Measurements from ENCODE around the gene POU2AF2. TPM values are rescaled to one million over a fixed set of nuclear protein-coding genes. Genes with fewer than 3 reads are reported as not detected.
A peak's percentile ranks its signal among the peaks of the same experiment; 100 is the strongest.

Gene POU2AF2
- total RNA-seq, 4 donors from 2014 or later = 1.9 to 4.4 TPM; not detected in 2

DNA sequence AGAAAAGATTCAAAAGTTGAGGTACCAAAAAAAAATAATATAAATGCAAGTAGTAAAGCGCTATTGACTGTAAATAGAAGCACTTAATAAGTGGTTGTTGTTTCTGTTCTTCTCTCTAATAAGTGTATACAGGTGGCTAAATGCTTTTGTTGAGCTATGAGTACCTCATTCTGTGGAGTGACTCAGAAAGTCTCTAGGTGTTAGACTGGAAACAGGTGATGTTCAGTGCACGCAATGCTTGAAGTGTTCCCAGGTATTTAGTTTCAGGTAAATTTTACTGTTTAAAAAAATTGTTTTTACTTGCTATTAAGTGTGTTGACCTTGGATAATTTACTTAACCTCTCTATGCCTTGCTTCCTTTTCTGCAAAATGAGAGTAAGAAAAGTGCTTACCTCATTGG, 77.0 kb downstream of the POU2AF2 start:
- TF ChIP-seq EP300 (IDR thresholded peaks at IDR 0.05; ENCODE audit: low read depth) (no peak), POLR2A (IDR thresholded peaks at IDR 0.05) (no peak), POLR2AphosphoS5 (IDR thresholded peaks at IDR 0.05) (no peak), CTCF (IDR thresholded peaks at IDR 0.05) (no peak)
- Histone ChIP-seq H3K36me3 (no peaks in the 10 kb centered on the region), H3K4me1 (peaks cover 0 to 5% (median 0%) of the 10 kb centered on the region in 4 donors), H3K27ac (no peak overlapping the region), H3K9me3 (no peaks in the 10 kb centered on the region), H3K27me3 (no peaks in the 10 kb centered on the region), H3K4me3 (no peak overlapping the region)
- in situ Hi-C loops (cut with MboI; ENCODE audit: low pct_ligation_motif_present in 1 of 4, low pct_unique_long_range_greater_than_20kb in 1 of 4, low sequenced_read_pairs in 3 of 4) (no loop called here), intact Hi-C loops (cut with DNase I; ENCODE audit: low total_unique reads) (no loop called here)
- no peak for DNase-seq
- 92% methylated on average over 2 of the region's 2 CpGs for WGBS, 2 donors (ENCODE audit: low coverage in 1 of 2)

DNA sequence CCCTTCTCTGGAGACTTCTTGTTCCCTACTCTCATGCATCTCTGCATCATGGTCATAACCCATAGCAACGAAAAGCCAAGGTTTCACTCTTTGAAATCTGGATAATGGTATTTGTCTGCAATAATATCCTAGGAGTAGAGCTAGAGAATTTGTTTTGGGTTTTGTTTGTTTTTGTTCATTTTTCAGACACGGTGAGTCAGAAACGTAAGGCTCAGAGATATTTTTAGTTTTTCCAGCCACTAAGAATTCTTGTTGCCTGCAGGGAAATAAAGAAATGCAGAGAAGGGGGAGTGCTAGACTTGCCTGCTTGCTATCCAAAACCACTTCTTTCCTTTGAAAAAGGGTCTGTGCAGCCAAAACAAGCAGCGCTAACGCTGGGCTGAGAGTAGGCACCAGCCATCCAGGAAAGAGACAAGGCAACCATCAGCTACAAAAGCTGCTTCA, 78.8 kb downstream of the POU2AF2 start:
- DNase-seq = no peak
- H3K36me3 ChIP-seq = no peaks in the 10 kb centered on the region
- peaks cover 0 to 5% (median 0%) of the 10 kb centered on the region in 4 donors for H3K4me1 ChIP-seq
- in situ Hi-C loops (cut with MboI; ENCODE audit: low pct_ligation_motif_present in 1 of 4, low pct_unique_long_range_greater_than_20kb in 1 of 4, low sequenced_read_pairs in 3 of 4) = no loop called here
- intact Hi-C loops (cut with DNase I; ENCODE audit: low total_unique reads) = no loop called here
- no peaks in the 10 kb centered on the region for H3K9me3 ChIP-seq
- H3K27me3 ChIP-seq = no peaks in the 10 kb centered on the region
- no peak overlapping the region for H3K4me3 ChIP-seq
- TF ChIP-seq POLR2A (IDR thresholded peaks at IDR 0.05) = no peak
- TF ChIP-seq EP300 (IDR thresholded peaks at IDR 0.05; ENCODE audit: low read depth) = no peak
- no peak for TF ChIP-seq CTCF (IDR thresholded peaks at IDR 0.05)
- TF ChIP-seq POLR2AphosphoS5 (IDR thresholded peaks at IDR 0.05) = no peak
- H3K27ac ChIP-seq = peak overlapping the region in 1 of 4 donors; percentile 14
- WGBS, 2 donors (ENCODE audit: low coverage in 1 of 2) = 63 to 66% methylated on average over 2 to 5 of the region's 5 CpGs

GRCh38 chr11:111325259-111325658, 79.7 kb downstream of the POU2AF2 start:
- Histone ChIP-seq H3K4me3 (no peak overlapping the region), H3K36me3 (no peaks in the 10 kb centered on the region), H3K9me3 (no peaks in the 10 kb centered on the region), H3K4me1 (peaks cover 0 to 13% (median 0%) of the 10 kb centered on the region in 4 donors), H3K27ac (no peak overlapping the region), H3K27me3 (no peaks in the 10 kb centered on the region)
- no peak for DNase-seq
- 96% methylated on average over 4 to 5 of the region's 5 CpGs for WGBS, 2 donors (ENCODE audit: low coverage in 1 of 2)
- intact Hi-C loops (cut with DNase I; ENCODE audit: low total_unique reads) = no loop called here
- in situ Hi-C loops (cut with MboI; ENCODE audit: low pct_ligation_motif_present in 1 of 4, low pct_unique_long_range_greater_than_20kb in 1 of 4, low sequenced_read_pairs in 3 of 4) = no loop called here
- no peak for TF ChIP-seq EP300 (IDR thresholded peaks at IDR 0.05; ENCODE audit: low read depth)

- Histone ChIP-seq H3K4me3 (no peak overlapping the region), H3K9me3 (no peaks in the 10 kb centered on the region), H3K36me3 (no peaks in the 10 kb centered on the region), H3K27me3 (no peaks in the 10 kb centered on the region), H3K4me1 (peaks cover 0 to 15% (median 3%) of the 10 kb centered on the region in 4 donors), H3K27ac (no peak overlapping the region)
- intact Hi-C loops (cut with DNase I; ENCODE audit: low total_unique reads) = no loop called here
- no peak for DNase-seq
- in situ Hi-C loops (cut with MboI; ENCODE audit: low pct_ligation_motif_present in 1 of 4, low pct_unique_long_range_greater_than_20kb in 1 of 4, low sequenced_read_pairs in 3 of 4) = no loop called here
- no peak for TF ChIP-seq EP300 (IDR thresholded peaks at IDR 0.05; ENCODE audit: low read depth)
- TF ChIP-seq POLR2A (IDR thresholded peaks at IDR 0.05) = no peak
- TF ChIP-seq POLR2AphosphoS5 (IDR thresholded peaks at IDR 0.05) = no peak
- no peak for TF ChIP-seq CTCF (IDR thresholded peaks at IDR 0.05)
- 55 to 65% methylated on average over 3 to 4 of the region's 4 CpGs for WGBS, 2 donors (ENCODE audit: low coverage in 1 of 2)
Observed at GRCh38 chr11:111326824-111327223, 81.3 kb downstream of the POU2AF2 start.

Measured in transverse colon (tissue), 4 donors.